Stimulated activated naive CD8-positive, alpha-beta T cell treated with anti-CD3 and anti-CD28 coated beads, Interleukin-15, amount 100 ng/mL, for 72 hours (primary cell): Measurements from ENCODE around the gene SDC3.

Experiments
- ATAC-seq: fragments of 150-1000 bp; cut with Tn5 transposase; 2 replicates; pipeline ENCODE4 v1.10.0; 2021; ENCODE audit warnings: mild to moderate bottlenecking, moderate library complexity
- DNase-seq, 2 donors: peaks; one replicate each; pipeline ENCODE4 v3.0.0; 2021 to 2022
- H3K27ac Mint-ChIP-seq, 2 donors: one replicate each; pipeline ENCODE4 v1.8.0; 2022; ENCODE audit warnings: mild to moderate bottlenecking in 2 of 2, mixed read lengths in 2 of 2, moderate library complexity in 2 of 2
- H3K27me3 Mint-ChIP-seq: one replicate; pipeline ENCODE4 v1.8.0; 2022; ENCODE audit warnings: mixed read lengths
- H3K4me1 Mint-ChIP-seq: one replicate; pipeline ENCODE4 v1.8.0; 2022; ENCODE audit warnings: mild to moderate bottlenecking, mixed read lengths
- H3K4me3 Mint-ChIP-seq, 2 donors: one replicate each; pipeline ENCODE4 v1.8.0; 2022; ENCODE audit warnings: mild to moderate bottlenecking in 2 of 2, mixed read lengths in 2 of 2, moderate library complexity in 1 of 2
- H3K9me3 Mint-ChIP-seq, 2 donors: one replicate each; pipeline ENCODE4 v1.8.0; 2022; ENCODE audit warnings: mixed read lengths in 2 of 2

The SDC3 gene

DNA sequence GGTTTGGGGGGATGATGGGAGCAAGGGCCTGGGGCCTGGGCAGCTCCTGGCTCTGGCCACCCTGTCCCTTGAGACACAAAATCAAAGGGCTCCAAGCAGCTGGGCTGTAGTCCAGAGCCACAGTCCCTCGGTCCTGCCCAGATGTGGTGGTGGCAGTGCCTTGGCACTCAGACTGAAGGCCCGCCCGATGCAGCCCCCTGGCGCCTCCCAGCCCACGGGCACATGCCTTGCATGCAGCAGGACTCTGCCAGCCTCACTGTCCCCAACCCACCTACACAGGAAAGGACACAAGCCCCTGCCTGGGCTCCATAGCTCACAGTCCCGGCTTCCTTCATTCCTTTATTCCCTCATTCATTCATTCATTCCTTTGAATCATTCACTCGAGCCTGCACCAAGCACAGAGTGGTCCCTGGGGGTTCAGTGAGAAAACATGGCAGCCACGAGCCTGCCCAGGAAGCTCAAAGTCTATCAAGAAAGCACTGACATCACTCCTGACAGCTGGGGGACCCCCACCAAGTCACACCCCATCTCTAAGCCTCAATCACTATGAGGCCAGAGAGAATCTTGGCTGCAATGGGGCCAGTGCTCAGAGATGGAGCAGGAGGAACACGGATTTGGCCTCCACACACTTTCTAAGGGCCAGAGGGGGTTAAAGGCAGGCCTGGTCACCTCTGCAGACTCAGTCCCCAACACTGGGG, 5.8 kb downstream of the SDC3 start:
- H3K4me3 Mint-ChIP-seq, result no peak overlapping the region
- no peak for DNase-seq
- H3K9me3 Mint-ChIP-seq, result no peaks in the 10 kb centered on the region
- no peak for ATAC-seq
- no peak overlapping the region for H3K27ac Mint-ChIP-seq
- peaks cover 59% of the 10 kb centered on the region for H3K27me3 Mint-ChIP-seq
- peaks cover 5% of the 10 kb centered on the region for H3K4me1 Mint-ChIP-seq

DNA sequence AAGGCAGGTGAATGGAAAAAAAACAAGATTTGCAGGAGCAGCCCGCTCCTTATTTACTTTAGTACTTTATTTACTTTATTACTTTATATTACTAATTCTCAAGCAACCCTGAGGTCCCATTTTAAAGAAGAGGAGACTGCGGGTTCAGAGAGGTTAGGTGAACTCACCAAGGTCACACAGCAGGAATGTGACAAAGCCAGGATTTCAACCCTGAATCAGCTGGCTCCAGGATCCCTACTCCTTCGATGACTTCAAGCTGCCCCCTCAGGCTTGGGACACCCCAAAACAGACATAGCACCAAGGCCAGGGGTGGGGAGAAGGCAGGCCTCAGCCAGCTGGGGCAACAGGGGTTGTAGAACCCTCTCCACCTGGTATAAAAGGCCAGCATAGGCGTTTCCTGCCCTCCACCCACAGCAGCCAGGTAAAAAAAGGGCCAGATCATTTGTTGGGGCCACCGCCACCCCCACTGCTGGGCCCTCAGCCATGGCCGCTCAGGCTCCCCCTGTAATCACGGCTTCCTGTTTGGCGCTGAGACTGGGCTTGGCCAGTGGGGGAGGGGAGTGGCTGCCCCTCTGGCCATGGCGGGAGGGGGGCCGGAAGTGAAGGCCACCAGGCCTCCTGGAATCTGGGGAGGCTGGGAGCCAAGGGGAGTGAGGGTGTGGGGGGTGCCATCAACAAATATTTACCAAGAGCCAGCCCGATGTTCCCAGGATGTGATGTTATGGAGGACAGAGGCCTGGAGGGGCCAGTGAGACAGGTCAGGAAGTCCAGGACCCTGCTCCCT, 6.6 kb downstream of the SDC3 start:
- DNase-seq (no peak), ATAC-seq (no peak)
- Mint-ChIP-seq H3K4me3 (no peak overlapping the region), H3K9me3 (no peaks in the 10 kb centered on the region), H3K4me1 (no peaks in the 10 kb centered on the region), H3K27me3 (peaks cover 57% of the 10 kb centered on the region), H3K27ac (no peak overlapping the region)

DNA sequence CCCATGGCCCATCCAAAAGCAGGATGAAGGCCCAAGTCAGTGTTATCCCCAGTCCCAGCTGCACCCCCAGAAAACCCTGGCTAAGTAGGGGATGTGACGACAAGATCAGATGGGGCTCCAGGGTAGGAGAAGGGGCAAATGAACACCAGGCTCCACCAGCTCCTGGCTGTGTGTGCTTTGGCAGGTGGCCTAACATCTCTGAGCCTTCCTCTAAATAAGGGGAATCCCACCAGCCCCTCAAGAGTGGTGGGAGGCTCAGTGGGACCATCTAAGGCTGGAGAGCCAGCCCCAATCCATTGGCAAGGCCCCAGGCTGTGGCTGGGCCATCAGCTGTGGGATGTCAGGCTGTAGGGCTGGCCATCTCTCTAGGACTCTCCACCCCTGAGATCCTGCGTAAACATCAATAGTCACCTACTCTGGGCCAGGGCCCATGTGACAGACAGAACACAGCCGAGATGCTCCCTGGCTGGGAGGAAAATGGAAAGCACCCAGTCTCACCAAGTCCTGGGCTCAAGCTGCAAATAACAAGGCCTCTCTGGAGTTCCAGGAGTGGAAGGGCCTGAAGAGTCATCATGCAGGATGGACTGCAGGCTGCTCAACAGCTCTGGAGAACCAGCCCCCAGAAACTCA, 7.5 kb downstream of the SDC3 start:
- DNase-seq, result no peak
- no peaks in the 10 kb centered on the region for H3K9me3 Mint-ChIP-seq

DNA sequence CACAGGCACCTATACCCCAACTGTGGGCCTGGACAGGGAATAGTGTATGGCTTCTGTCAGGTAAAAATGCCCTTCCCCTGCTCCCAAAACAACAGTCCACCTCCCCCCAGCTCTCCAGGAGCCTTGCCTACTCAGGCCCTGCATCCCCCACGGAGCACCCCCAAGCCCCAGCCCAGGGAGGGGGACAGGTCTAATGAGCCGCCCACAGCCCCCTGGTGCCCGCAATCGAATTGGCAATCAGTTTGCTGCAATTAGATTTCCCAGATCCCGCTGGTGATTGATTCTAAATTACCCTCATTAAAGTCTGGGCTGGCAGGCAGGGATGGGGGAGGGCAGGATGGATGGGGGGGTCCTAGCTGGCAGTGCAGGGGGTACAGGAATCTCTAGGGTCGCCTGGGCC, 8.1 kb downstream of the SDC3 start:
- no peak overlapping the region for H3K27ac Mint-ChIP-seq

More for the DNA sequence above, 7.5 kb downstream of the SDC3 start:
- no peak for ATAC-seq
- Mint-ChIP-seq H3K4me3 (no peak overlapping the region), H3K4me1 (no peaks in the 10 kb centered on the region), H3K27ac (no peak overlapping the region), H3K27me3 (peaks cover 57% of the 10 kb centered on the region)

DNA sequence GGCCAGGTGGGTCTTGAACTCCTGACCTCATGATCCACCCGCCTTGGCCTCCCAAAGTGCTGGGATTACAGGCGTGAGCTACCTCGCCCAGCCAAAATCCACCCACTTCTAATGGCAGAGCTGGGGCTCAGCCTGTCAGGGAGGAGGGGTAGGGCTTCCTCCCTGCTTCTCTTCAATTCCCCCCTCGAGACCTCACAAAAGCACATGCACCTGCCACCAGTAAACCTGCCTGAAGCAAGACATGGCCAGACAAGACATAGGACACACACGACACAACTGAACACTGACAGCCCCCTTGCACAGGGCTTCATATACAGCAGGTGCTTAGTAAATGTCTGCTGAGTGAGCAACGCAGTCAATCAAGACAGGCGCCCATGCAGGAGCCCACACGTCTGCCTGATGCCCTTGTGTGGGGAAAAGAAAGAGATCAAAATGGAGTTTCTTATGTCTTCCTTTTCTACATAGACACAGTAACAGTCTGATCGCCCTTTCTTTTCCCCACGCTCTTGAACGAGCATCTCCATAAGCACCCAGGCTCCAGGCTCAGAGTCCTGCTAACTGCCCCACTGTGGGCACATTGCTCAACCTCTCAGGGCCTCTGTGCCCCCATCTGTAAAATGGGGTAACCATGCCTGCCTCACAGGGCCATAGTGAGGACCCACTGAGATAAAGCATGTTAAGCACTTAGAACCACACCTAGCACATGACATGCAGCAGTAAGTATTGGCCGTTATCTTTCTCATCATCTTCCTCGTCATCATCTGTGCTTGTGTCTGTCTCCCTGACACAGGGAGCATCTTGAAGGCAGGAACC, 8.8 kb downstream of the SDC3 start:
- Mint-ChIP-seq H3K4me1 (no peaks in the 10 kb centered on the region), H3K4me3 (no peak overlapping the region), H3K27me3 (peaks cover 59% of the 10 kb centered on the region), H3K9me3 (no peaks in the 10 kb centered on the region), H3K27ac (no peak overlapping the region)
- ATAC-seq, result no peak
- DNase-seq, result no peak

More for the DNA sequence above, 8.1 kb downstream of the SDC3 start:
- ATAC-seq, result no peak
- DNase-seq, result no peak
- H3K4me3 Mint-ChIP-seq, result no peak overlapping the region
- no peaks in the 10 kb centered on the region for H3K4me1 Mint-ChIP-seq
- peaks cover 57% of the 10 kb centered on the region for H3K27me3 Mint-ChIP-seq
- no peaks in the 10 kb centered on the region for H3K9me3 Mint-ChIP-seq

DNA sequence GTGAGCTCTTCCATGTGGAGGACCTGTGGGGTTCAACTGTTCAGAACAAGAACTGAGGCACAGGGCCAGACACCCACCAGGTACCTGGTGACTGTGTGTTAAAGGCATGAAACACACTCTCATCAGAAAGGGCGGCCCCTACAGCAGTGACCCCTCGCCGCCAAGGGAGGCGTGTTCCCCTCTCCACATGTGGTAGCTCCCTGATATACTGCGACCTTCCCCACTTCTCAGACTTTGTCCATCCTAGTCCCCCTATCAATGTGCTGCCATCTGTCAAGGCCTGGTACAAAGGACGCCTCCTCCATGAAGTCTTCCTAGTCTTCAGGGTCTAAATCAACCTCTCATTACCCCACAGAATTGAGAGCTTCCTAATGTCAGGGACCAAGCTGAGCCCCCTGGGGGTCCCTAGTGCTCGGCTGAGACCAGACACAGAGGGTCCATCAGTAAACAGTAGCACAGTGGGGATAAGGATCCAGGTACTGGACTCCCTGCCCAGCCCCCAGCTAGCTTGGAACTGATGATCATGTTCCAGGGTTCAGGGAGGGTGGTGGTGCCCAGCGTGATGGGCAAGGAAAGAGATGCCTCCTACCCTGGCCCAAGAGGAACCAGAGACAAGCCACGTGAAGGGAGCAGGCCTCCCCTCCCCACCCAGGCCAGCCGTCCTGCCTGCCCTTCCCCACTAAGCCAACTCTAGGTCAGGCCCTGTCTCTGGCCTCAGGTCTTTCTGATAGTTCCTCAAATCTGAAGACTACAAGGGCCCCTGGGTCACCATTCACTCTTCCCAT, 10.3 kb downstream of the SDC3 start:
- ATAC-seq (no peak), DNase-seq (no peak)
- peaks cover 50% of the 10 kb centered on the region for H3K27me3 Mint-ChIP-seq
- no peak overlapping the region for H3K4me3 Mint-ChIP-seq
- no peak overlapping the region for H3K27ac Mint-ChIP-seq
- H3K9me3 Mint-ChIP-seq, result peaks cover 0 to 7% of the 10 kb centered on the region in 2 donors
- H3K4me1 Mint-ChIP-seq, result no peaks in the 10 kb centered on the region

DNA sequence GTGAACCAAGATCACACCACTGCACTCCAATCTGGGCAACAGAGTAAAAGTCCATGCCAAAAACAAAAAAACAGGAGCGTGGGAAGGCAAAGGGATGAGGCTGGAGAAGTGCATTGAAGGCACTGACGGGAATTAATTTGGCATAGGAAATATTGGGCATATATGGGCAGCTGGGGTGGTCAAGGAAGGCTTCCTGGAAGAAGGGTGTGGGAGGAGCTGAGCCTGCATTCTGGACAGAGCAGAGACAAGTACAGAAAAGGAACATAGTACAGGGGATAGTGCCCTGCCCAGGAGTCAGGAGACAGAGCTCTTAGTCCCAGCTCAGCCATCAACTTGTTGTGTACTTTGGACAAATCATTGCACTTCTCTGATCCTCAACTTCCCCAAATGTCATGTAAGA, 11.7 kb downstream of the SDC3 start:
- DNase-seq (no peak), ATAC-seq (no peak)
- Mint-ChIP-seq H3K27me3 (peaks cover 51% of the 10 kb centered on the region), H3K9me3 (peaks cover 0 to 7% of the 10 kb centered on the region in 2 donors), H3K4me3 (no peak overlapping the region), H3K27ac (no peak overlapping the region), H3K4me1 (peaks cover 3% of the 10 kb centered on the region)

DNA sequence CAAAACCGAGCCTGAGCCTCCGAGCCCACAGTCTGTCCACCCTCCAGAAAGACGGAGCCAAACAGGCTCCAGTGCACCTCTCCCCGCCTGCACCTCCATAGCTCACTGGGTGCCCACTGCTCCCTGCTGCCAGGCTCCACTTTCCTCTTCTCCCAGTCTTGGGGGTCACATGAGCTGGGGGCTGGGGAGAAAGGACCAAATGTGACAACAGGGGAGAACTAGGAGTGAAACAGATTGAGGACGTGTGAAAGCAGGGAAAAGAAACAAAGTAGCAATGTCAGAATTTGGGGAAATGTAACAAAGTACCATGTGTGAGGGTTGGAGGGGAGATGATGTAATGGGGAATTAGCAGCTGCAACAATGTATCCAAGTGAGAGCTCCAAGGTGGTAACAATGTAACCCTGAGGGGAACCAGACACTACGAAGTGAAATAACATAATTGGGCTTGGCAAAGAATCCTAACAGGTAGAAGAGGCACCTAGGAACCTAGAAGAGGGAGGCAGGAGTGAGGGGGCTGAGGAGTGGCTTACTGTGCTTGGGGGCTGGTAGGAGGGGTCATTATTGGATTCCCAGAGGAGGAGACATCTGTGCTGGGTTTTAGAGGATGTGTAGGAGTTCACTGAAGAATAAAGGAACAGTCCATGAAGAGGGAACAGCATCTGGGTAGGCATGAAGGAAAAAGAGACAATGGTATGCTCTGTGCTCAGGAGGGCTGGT, 12.5 kb downstream of the SDC3 start:
- Mint-ChIP-seq H3K4me3 (no peak overlapping the region), H3K9me3 (peaks cover 0 to 7% of the 10 kb centered on the region in 2 donors), H3K27me3 (peaks cover 59% of the 10 kb centered on the region), H3K4me1 (peaks cover 5% of the 10 kb centered on the region), H3K27ac (peak overlapping the region in 1 of 2 donors; percentile 36)
- DNase-seq (no peak), ATAC-seq (no peak)

DNA sequence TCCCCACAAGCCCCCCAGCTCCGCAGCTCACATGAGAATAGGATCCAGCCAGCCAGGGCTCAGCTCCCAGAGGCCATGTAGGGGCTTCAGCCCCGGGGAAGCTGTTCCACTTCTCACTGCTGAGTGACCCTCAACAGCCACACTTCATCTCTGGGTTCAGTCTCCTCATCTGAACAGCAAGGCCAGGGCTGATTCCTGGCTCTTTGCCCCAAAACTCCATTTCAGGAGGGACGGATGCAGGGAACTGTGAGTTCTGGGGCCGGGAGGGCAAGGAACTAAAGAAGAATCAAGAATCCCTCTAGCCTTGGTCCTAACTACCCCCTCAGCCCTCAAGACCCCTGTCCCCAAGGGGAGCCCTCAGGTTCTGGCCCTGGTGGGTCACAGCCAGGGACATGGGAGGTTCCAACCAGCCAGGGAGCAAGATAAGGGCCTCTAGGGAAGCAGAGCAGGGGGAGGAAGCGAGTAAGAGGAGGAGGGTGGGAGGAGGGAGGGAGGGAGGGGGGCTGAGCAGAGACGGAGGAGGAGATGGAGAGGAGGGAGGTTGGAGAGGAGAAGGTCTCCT, 13.1 kb downstream of the SDC3 start:
- Mint-ChIP-seq H3K27ac (no peak overlapping the region), H3K9me3 (peaks cover 0 to 7% of the 10 kb centered on the region in 2 donors), H3K4me3 (no peak overlapping the region), H3K4me1 (peaks cover 5% of the 10 kb centered on the region), H3K27me3 (peaks cover 65% of the 10 kb centered on the region)
- ATAC-seq (no peak), DNase-seq (no peak)

DNA sequence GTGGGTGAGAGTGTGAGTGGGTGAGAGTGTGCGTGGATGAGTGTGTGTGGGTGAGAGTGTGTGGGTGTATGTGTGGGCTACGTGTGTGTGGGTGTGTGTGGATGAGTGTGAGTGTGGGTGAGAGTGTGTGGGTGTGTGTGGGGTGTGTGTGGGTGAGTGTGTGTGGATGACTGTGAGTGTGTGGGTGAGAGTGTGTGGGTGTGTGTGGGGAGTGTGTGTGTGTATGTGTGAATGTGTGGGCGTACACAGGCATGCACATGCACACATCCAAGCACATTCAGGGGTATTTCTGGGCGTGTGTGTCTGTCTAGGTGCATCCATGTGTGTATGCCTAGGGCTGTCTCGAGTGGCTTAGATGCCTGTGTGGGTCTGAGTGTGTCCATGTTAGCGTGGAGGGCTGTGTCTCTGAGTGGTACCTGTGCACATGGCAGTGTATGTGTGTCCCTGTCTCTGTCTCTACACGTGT, 14.0 kb downstream of the SDC3 start:
- no peak for ATAC-seq
- Mint-ChIP-seq H3K4me3 (no peak overlapping the region), H3K4me1 (peaks cover 5% of the 10 kb centered on the region), H3K27ac (no peak overlapping the region), H3K27me3 (peaks cover 65% of the 10 kb centered on the region), H3K9me3 (peaks cover 0 to 7% of the 10 kb centered on the region in 2 donors)
- no peak for DNase-seq

DNA sequence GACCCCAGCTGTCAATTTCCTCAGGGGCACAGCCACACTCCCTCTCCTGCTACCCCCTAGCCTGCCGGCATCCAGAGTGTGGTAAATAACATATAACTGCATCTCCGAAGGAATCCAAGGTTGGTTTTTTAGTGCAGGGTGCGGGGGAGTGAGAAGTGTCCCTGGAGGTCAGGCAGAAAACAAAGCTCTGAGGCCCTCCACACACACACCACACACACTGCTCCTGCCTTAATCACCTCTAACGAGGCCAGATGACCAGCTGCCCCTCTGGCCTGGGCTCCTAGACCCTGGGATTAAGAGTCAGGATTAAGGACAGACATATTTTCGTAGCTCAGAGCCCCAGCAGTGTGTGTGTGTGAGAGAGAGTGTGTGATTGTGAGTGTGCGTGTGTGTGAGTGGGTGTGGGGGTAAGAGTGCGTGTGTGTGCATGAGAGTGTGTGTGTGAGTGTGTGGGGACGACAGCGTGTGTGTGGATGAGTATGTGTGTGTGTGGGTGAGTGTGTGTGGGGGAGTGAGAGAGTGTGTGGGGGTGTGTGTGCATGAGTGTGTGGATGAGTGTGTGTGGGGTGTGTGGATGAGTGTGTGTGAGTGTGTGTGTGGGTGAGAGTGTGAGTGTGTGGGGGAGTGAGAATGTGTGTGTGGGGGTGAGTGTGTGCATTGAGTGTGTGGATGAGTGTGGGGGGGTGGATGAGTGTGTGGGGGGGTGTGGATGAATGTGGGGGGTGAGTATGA, 14.6 kb downstream of the SDC3 start:
- peaks cover 0 to 7% of the 10 kb centered on the region in 2 donors for H3K9me3 Mint-ChIP-seq
- ATAC-seq, result no peak
- H3K4me3 Mint-ChIP-seq, result no peak overlapping the region
- no peak for DNase-seq
- H3K4me1 Mint-ChIP-seq, result peaks cover 5% of the 10 kb centered on the region
- H3K27ac Mint-ChIP-seq, result no peak overlapping the region
- peaks cover 65% of the 10 kb centered on the region for H3K27me3 Mint-ChIP-seq

DNA sequence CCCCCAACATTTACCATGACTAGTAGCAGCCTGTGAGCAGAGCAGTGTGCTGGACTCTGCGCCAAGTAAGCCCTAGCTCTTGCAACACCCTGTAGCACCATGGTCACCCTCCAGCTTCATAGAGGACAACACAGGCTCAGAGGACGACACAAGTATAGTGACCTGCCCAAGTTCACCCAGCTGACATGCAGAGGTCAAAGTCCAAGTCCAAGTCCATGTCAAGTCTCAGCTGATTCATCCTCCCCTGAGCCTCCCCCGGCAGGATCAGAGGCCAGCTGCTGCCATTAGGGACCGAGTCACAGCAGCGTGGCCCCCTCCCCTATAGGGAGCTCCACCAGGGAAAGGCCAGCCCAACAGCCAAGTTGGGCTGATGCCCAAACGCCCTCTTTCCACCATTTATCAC, 15.9 kb downstream of the SDC3 start:
- Mint-ChIP-seq H3K9me3 (peaks cover 0 to 7% of the 10 kb centered on the region in 2 donors), H3K4me3 (no peak overlapping the region), H3K4me1 (peaks cover 5% of the 10 kb centered on the region), H3K27me3 (peaks cover 63% of the 10 kb centered on the region), H3K27ac (no peak overlapping the region)
- no peak for DNase-seq
- ATAC-seq, result no peak

DNA sequence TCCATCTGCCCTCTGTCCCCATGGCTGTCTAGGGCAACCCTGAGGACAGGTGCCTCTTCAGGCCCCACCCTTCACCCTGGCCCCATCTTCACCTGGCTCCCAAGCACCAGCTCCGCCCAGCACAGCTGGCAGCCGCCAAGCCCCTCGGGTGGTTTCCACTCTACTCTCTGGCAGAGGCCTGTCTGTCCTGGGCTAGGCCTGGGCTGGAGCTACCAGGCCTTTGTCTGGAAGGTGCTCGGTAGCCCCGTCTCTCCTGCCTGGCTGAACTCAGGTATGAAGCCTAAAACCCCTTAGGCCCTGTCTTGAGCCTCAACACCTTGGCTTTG, 17.4 kb downstream of the SDC3 start:
- Mint-ChIP-seq H3K4me3 (no peak overlapping the region), H3K4me1 (peaks cover 7% of the 10 kb centered on the region), H3K27ac (no peak overlapping the region), H3K9me3 (peaks cover 0 to 7% of the 10 kb centered on the region in 2 donors), H3K27me3 (peaks cover 65% of the 10 kb centered on the region)
- no peak for DNase-seq
- no peak for ATAC-seq
